ENCODE results near the gene BRF1.

The BRF1 gene

GRCh38 chr14:105200074-105200473, 100.7 kb downstream of the BRF1 start:
- in situ Hi-C loops (cut with MboI; ENCODE audit: low sequenced_read_pairs) = no loop called here

GRCh38 chr14:105199093-105199492, 101.7 kb downstream of the BRF1 start:
- in situ Hi-C loops (cut with MboI; ENCODE audit: low sequenced_read_pairs) = no loop called here

GRCh38 chr14:105198588-105198987, 102.2 kb downstream of the BRF1 start:
- in situ Hi-C loops (cut with MboI; ENCODE audit: low sequenced_read_pairs) = no loop called here

DNA sequence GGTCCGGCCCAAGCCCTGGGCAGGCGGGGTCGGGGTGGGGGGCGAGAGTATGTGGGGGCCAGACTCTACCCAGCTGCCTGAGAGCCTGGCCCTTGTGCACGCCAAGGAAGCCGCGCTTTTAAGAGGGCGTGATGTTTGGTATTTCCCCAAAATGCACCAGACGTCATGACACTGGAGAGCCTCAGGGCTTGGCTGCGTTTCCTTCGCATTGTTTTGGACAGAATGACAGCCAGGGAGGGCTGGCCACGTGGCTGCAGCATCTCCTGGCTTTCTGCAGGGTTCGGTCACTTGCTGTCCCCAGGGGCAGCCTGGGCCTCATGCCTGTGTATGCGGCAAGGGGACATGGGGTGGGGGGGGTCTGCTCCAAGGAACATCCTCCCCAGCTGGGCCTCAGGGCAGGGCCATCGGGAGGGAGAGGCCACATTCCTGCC, 103.6 kb downstream of the BRF1 start:
- in situ Hi-C loops (cut with MboI; ENCODE audit: low sequenced_read_pairs) = no loop called here

DNA sequence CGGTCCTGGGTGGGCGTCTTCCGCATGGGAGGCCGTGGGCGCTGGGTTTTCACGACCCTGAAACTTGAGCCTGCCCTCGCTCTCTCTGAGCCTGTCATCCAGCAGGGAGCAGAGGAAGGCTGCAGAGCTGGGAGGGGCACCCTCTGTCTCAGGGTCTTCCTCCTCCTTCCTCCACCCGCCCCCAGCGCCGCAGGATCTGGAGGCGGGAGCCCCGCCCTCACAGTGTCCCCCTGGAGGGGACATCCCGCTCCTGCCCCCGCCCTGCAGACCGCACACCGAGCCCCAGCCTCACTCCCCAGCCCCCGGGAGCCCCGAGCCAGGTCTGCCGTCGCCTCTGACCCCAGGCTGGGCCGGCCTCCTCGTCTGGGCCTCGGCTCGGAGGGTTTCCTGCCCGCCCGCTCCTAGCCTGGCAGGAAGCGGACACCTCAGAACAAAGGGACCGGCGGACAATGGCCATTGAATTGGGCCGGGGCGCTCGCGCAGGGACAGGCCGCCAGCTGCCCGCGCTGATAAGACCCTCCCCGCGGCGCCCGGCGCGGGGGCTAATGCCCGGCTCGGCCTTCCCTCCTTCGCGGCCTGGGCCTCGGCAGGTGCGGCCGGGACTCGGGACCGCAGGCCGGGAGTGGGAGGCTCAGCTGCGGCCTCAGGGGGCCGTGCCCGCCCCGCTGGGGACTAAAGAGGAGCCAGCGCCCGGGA, 104.4 kb downstream of the BRF1 start:
- in situ Hi-C loops (cut with MboI; ENCODE audit: low sequenced_read_pairs) = no loop called here

DNA sequence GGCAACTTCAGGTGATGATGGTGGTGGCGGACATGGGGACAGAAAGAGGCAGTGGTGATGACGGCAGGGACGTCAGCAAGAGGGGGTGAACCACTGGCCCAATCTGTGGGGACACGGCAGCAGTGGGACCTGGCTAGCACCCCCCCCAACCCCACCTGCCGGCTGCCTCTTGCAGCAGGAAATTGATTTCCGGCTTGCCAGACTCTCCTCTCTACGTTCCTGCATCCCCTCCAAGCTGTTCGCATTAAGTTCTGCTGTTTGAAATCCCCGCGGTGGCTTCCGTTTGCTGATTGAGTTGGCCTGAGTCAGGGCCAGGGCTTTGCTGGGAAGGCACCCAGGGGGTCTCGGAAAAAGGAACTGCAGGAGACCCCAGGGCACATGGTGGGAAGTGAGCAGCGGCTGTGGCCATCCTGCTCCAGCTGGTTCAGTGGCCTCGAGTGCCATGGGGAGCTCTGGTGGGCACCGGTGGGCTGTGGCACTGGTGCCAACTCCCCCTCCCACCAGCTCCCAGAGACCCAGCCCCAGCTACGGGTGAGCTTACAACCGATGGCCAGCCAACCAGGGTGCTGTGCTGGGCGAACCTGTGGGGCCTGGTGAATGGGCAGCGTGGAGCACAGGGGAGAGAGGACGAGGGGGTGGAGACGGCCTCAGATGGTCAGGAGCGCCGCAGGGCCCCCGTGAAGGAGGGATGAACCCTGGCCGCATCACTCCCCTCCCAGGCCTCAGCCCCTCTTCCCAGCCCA, 105.1 kb downstream of the BRF1 start:
- in situ Hi-C loops (cut with MboI; ENCODE audit: low sequenced_read_pairs) = no loop called here

- in situ Hi-C loops (cut with MboI; ENCODE audit: low sequenced_read_pairs) = no loop called here
These were observed 105.8 kb downstream of the BRF1 start for GRCh38 chr14:105195051-105195450.

DNA sequence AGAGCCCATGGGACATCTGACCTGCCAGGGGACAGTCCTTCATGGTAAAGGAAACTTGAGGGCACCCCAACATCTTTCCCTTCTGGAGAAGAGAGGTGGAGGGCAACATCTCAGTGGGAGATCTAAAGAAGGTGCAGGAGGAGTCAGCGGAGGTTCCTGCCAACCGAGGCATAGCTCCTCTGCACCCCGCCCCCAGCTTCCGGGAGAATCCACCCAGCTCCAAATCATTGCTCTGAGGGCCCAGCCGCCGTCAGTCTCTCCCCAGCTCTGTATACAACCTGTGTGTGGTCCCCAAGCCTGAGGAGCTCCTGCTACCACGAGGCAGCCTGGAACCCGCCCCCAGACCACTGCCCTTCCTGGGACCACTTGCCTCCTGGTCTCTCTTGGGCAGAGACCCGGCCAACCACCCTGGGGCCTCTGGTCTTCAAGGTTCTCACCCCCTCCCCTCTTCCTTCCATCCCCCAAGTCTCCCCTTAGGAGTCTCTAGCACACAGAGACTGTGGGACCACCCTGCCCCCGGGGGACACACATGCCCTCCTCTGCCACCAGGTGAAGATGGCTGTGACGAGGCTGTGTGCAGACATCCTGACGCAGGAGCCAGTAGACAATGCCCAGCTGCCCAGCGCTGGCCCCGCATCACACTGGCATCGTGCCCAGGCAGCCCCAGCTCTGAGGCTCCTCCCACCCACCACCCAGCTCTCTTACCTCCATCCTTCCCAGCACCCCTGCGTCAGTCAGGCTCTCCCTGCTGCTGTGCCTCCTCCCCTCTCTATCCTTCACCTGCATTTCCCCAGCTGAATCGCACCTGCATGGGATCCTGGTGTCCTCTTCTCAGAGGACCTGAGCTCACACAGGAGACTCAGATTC, 106.7 kb downstream of the BRF1 start:
- in situ Hi-C loops (cut with MboI; ENCODE audit: low sequenced_read_pairs) = no loop called here

DNA sequence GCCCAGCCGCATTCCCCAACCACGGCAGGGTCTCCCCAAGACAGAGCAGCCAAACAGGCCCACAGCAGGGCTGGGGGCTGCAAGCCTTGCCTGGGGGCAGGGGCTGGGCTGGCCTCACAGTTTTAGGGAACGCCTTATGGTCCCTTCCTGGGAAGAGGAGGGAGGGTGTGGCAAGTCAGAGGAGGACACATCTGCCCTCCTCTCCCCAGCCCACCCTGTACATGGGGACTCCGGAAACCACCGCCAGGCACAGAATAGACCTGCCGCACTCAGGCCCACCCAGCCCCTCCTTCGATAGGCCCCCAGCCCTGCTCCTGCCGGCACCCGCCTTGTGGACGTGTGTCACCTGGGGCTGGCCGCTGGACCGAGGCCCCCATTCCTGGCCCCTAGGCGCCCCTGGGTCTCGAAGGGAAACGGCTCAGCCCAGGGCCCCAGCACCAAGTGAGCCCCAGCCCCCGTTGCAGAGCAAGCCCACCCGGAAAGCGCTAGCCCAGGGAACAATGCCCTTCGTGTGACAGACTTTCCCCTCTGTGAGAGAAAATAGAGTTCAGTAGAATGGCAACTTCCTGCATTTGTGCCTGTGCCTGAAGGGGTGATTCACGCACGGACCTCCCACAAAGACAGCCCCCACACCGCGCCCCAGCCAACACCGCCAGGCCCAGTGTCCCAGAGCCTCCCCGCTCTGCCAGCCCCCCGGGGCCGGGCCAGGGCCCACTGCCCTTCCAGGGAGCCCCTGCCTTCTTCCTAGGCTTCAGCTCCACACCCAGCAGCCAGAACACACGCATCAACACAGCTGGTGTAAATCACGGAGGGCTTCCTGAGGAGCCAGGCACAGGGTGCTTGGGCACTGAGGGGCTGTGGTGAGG, 107.7 kb downstream of the BRF1 start:
- in situ Hi-C loops (cut with MboI; ENCODE audit: low sequenced_read_pairs) = no loop called here

- in situ Hi-C loops (cut with MboI; ENCODE audit: low sequenced_read_pairs) = no loop called here
These were observed 112.8 kb downstream of the BRF1 start for GRCh38 chr14:105187935-105188524.

DNA sequence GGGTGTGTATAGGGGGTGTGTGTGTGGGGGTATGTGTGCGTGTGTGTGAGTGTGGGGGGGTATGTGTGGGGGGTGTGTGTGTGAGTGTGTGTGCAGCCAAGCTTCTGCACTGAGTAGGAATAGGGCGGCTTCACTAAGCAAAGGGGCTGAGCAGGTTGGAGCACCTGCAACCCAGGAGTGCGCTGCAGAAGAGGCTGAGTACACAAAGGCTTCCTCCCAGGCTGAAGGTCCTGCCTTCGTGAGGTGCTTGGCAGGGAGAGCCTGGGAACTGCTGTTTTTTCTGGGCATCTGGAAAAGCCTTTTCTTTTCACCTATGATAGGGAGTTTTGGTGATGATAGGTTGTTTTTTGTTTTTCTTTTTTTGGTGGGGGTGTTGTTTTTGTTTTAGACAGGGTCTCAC, 113.7 kb downstream of the BRF1 start:
- in situ Hi-C loops (cut with MboI; ENCODE audit: low sequenced_read_pairs) = no loop called here

GRCh38 chr14:105185973-105186372, 114.8 kb downstream of the BRF1 start:
- in situ Hi-C loops (cut with MboI; ENCODE audit: low sequenced_read_pairs) = no loop called here

DNA sequence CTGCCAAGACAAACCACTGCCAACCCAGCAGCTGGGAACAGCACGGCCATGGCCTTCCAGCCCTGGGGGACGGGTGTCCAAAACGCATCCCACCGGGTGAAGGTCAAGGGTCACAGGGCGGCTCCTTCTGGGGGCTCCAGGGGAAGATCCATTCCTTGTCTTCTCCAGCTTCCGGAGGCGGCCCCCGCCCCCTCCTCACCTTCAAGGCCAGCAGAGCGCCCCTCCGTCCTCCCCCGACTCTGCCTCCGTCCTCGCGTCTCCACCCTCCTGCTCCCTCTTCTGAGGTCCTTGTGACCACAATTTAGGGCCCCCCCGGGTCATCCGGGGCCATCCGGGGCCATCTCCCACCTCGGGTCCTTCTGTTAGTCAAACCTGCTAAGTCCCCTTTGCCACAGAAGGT, 115.8 kb downstream of the BRF1 start:
- in situ Hi-C loops (cut with MboI; ENCODE audit: low sequenced_read_pairs) = no loop called here

- in situ Hi-C loops (cut with MboI; ENCODE audit: low sequenced_read_pairs) = no loop called here
These were observed 116.3 kb downstream of the BRF1 start for GRCh38 chr14:105184461-105184860.

DNA sequence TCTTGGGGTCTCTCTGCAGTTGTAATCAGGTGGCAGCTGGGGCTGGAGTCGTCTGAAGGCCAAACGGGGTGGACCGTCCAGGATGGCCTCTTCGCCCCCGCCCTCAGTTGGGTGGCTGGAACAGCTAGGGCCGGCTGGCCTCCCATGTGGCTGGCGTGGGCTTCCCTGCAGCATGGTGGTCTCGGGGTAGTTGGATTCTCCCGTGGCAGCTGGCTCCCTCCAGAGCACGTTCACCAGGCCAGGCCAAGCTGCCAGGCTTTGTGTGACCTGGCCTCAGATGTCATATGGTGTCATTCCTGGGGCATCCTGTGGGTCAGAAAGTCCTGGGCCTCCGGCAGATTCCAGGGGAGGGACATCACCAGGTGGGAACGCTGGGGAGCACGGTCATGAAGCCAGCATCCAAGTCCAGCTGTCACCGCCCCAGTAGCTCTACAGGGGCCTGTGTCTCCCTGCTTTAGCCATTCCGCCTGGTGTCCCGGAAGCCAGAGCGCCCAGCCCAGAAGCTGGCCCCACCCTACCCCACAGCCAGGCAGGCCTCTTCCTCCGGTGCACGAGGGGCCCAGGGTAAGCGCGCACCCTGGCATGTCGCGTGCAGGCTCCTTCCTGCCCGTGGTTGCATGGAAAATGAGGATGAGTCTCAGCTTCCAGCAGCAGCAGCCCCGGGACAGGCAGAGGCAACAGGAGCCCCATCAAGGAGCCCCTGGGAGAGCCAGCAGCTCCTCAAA, 118.3 kb downstream of the BRF1 start:
- in situ Hi-C loops (cut with MboI; ENCODE audit: low sequenced_read_pairs) = no loop called here

DNA sequence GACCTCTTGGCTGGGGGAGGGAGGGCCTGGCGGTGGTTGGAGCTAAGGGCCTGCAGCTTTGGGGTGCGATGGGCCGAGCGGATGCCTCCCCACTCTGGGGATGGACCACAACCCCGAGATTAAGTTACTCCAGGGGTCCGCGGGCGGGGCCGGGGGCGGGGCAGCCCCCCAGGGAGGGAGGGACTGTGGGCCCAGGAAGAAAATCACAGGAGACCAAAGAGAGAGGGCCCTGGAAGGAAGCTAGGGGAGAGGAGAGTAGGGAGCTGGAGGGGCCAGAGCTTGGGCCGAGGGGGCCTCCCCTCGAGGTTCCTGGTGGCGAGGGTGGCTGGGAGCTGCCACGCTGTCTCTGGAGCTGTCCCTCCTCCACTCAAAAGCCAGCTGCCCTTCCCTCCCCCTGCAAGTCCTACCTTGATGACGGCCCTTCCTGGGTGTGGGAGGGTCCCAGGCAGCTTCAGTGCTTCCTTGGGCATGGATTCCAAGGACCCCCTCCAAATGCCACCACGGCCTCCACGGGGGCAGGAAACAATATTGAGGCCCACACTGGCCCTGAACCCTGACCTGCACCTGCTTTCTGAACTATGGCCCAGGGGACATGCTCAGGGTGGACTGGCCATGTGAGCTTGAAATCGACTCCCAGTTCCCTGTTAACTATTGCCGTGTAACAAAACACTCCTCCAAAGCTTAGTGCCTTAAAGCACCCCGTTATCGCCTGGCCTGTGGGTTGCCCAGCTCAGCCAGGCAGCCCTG, 119.1 kb downstream of the BRF1 start:
- in situ Hi-C loops (cut with MboI; ENCODE audit: low sequenced_read_pairs) = no loop called here

GRCh38 chr14:105180592-105181548, 119.9 kb downstream of the BRF1 start, which contains the start of gene NUDT14:
TSS of gene NUDT14 (minus strand) at chr14:105181312. CDS start at chr14:105181209, 103 bp downstream.
- in situ Hi-C loops (cut with MboI; ENCODE audit: low sequenced_read_pairs) = no loop called here

DNA sequence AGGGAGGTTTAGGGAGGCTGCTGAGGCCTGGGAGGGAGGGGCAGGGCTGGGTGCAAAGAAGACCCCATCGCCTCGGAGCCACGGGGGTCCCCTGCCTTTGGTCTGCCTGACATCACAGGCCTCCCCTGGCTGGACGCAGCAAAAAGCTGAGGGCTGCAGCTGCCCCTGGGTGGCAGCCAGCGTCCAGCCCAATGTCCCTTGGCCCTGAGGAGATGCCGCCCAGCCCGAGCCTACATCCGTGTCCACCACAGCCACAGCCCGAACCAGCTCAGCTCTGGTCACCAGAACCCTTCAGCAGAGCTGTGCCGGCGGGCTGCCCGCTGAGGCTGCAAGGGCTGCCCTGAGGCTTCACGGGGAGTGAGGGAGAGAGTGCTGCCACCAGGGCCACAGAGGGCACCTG, 121.6 kb downstream of the BRF1 start:
- in situ Hi-C loops (cut with MboI; ENCODE audit: low sequenced_read_pairs) = no loop called here
